GM12865 (cell line): ENCODE data around the gene HOPX.

ENCODE experiments used
- DNase-seq: peaks from one replicate; pipeline ENCODE4 v3.0.0; 2010; ENCODE audit warnings: low read depth
- H3K4me3 ChIP-seq: 2 replicates; pipeline ENCODE4 v1.5.1; 2011; ENCODE audit warnings: mild to moderate bottlenecking, low read depth, low read length, control low read depth
- TF ChIP-seq, protein P1 (sequence below): IDR thresholded peaks from 2 replicates; pipeline ENCODE4 v1.5.1; 2011; ENCODE audit warnings: low read length, control low read depth, low read depth, inconsistent platforms; ENCODE audit not compliant: insufficient read depth; ENCODE audit errors: missing control alignments

HOPX gene

DNA sequence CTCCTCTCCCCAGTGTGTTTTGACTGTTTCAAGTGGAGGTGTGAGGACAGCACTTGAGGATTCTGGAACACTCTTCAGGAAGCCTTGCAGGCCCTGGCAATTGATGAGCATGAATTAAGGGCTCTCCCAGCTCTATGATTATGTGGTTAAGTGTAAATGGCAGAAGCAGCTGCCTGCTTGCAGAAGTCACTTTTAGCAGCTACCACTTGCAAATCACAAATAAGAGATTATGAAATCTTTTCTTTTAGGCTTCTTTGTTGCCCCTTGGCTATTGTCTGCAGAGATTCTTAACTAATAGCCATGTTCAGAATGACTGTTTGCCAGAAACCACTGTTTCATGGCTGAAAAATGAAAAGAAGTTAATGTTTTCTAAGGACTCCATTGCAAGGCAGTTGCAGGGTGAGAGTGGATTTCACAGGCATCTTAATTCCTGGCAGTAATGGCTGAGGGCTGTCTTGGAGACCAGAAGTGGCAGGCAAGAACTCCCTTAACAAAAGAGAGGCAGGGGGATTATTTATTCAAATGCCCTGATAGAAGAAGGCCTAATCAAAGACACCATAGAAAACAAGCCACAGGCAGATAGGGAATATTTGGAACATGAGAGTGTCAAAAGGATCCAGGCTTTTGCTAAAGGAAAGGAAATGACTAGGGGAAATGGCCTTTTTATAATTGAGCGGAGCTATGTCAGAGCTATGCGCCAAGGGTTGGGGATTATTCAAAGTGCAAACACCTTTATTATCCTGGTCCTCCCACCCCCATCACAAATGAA, 8.3 kb upstream of the HOPX start:
- TF ChIP-seq, protein P1, sequence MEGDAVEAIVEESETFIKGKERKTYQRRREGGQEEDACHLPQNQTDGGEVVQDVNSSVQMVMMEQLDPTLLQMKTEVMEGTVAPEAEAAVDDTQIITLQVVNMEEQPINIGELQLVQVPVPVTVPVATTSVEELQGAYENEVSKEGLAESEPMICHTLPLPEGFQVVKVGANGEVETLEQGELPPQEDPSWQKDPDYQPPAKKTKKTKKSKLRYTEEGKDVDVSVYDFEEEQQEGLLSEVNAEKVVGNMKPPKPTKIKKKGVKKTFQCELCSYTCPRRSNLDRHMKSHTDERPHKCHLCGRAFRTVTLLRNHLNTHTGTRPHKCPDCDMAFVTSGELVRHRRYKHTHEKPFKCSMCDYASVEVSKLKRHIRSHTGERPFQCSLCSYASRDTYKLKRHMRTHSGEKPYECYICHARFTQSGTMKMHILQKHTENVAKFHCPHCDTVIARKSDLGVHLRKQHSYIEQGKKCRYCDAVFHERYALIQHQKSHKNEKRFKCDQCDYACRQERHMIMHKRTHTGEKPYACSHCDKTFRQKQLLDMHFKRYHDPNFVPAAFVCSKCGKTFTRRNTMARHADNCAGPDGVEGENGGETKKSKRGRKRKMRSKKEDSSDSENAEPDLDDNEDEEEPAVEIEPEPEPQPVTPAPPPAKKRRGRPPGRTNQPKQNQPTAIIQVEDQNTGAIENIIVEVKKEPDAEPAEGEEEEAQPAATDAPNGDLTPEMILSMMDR: no peak
- no peak for DNase-seq
- no peak overlapping the region for H3K4me3 ChIP-seq

DNA sequence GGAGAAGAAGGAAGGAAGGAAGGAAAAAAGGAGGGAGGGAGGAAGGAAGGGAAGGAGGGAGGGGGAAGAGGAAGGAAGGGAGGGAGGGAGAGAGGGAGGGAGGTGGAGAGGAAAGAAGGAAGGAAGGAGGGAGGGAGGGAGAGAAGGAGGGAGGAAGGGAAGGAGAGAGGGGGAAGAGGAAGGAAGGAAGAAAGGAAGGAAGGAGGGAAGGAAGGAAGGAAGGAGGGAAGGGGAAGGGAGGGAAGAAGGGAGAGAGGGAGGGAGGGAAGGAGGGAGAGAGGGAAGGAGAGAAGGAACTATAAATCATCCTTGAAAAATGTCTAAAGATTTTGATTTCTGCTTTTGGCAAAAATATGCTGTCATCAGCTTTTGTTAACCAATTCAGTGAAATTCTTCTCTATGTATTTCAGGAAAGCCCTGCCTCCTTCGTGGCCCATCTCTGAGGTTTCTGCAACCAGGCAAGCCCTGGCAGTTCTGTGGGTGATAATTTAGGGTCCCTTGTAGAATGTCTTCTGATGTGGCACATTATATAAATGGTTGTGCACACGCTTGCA, 7.1 kb upstream of the HOPX start:
- TF ChIP-seq, protein P1: no peak
- no peak overlapping the region for H3K4me3 ChIP-seq
- no peak for DNase-seq

DNA sequence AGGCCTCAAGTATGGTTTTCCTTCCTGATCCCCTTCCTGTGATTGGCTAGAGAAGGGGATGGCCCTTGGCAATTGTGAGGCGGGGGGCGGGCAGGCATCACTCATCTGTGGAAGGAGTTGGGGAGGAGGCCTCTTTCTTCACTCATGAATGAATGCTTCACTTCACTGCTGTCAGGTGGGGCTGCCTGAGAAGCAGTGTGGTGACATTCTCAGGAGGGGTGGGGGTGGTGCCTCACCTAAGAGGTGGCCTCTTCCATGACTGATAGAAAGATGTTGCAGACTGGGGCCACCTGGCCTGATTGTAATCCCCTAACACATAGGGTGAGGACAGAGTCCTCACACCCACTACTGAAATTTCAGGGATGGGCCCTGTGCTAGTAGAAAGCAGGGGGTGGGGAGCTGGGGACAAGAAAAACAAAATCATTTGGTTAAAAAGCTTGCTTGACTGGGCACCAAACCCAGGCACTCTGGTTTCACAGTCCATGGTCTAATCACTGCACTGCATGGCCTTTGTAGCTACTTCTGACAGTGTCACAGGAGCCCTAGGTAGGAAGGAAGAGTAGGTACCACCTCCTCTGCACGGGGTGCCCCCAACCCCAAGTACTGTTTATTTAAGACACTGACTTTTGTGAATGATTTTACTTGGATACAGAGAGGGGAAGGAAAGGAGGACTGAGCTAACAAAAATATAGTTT, 5.6 kb upstream of the HOPX start:
- TF ChIP-seq, protein P1: no peak
- no peak for DNase-seq
- H3K4me3 ChIP-seq: no peak overlapping the region

DNA sequence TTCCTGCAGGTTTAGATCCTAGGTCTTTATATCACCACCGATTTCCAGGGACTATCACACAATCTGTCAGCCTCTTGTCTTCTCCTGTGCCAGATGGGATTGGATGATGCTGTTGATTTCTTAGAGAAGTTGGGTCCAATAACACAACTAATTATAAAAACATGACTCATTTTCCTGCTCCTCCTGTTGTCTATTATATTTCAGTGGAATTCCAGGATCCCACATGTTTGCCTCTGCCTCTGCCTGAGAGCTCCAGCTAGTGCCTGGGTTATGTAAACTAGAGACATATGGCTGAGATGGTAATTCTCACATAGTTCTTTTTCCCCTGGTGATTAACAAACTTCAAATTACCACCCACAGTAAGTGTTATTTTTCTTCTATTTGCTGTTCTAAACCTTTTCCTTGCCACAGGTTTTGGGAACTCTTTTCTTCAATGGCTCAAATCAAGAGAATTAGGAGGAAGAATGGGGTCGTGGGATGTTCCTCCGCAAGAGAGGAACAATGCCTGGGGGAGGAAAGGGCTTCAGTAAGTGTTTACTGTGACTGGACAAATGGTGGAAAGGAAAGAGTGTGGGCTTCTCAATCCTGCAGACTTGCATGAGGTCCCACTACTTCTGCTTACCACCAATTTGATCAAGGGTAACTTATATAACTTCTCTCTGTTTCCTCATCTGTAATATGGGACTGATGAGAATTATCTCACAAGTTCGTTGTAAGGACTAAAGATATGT, 3.4 kb upstream of the HOPX start:
- no peak for DNase-seq
- TF ChIP-seq, protein P1: no peak
- H3K4me3 ChIP-seq: no peak overlapping the region

DNA sequence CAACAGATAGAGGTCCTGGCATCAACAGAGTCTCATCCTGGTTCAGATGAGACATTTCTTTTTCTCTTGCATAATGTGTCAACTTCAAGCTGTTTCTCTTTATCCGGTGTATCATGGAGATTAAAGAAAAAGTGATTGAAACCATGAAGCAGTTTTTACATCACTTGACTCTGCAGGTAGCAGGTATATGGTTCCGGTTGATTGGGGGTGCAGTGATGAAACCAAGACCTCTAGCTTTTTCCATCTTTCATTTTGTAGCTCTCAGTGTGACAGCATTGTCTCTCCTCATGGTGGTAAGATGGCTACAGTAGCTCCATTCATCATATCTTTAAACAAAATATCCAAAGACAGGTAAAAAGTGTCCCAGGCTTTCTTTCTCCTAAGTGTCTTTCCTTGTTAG, 2.4 kb upstream of the HOPX start:
- TF ChIP-seq, protein P1: no peak
- no peak for DNase-seq
- H3K4me3 ChIP-seq: no peak overlapping the region

DNA sequence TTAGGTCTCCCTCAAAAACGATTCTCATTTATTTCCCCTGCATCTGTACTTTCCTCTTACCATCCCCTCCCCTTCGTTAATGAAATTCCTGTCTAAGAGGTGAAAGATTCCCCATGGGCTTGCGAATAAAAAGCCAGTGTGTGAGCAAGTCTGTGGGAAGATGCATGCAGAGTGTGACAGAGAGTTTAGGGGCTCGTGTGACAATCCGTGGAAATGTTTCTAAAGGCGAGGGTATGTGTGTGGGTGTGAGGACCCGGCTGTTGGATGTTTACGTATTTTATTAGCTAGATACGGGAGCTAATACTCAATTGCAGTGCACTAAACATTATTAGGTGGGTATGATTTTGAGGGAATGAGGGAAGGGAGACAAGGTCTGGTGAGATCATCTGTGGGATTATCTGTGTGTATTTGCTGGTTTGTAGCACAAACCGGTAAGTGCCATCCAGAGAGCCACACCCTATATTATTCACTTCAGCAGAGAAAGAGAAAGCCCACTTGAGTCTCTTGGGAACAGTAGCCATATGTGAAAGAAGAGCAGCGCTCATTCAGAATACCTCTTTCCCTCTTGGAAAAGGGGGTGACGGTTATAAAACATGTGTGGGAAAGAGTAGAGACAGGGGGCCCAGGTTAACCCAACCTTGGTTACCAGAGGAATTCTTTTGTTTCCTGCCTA, 893 bp upstream of the HOPX start:
- H3K4me3 ChIP-seq: no peak overlapping the region
- DNase-seq: no peak
- TF ChIP-seq, protein P1: no peak
